ENCODE results near the gene DUSP22.

DNA sequence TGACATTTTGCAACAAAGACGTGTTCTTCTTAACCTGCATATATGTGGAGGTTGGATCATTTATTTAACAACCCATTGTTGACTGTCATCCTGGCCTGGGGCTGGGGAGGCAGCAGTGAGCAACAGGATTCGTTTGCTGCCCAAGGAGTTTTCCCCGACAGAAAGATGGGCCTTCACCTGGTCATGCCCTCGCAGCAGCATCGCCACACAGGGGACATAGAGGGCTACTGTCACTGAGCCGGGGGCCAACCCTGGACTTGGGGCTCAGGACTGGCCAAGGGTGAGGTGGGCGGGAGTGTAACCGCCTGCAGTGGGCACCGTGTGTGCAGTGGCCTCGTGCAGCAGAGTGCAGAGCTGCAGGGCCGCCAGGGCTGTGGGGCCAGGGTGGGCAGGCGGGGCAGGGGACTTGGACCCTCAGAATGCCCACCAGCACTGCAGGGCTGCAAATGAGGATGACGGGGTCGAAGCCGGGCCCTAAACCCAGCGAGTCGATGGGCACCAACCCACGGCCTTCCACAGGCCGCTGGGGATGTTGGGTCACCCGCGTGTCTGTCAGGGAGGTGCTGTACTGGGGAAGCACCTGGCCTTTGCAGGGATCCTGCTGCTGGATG, 11.8 kb downstream of the DUSP22 start:
- no peak for TF ChIP-seq POLR2AphosphoS5 (IDR thresholded peaks at IDR 0.05)
- TF ChIP-seq CTCF (IDR thresholded peaks at IDR 0.05), result no peak

Measured in suprapubic skin (tissue), 3 donors.